ENCODE measurements around the gene PI4KA. TPM values are rescaled to one million over a fixed set of nuclear protein-coding genes. Genes with fewer than 3 reads are reported as not detected.

The PI4KA gene
- polyA plus RNA-seq, 1 of the 3 experiments (the other 2 are of a cell fraction), result 30.0 TPM

DNA sequence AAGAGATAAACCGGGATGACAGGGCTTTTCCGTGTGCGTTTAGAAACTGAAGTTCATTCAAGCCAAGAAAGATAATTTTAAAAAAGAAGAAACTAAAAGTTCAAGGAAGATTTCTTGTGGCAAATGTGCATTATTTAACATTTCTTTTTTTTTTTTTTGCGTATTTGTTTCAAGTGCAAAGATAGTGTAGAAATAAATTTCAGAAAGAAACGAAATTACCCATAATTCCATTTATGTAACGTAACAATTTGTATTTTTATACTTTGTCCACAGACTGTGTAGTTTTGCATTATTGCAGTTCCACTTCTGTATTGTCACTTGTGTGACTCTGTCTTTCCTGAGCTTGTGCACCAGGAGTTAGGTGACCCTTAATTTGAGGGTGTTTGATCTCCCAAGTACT, 24.2 kb upstream of the PI4KA start:
- POLR2A ChIA-PET, result no interaction called here
- CTCF ChIA-PET, result no interaction called here

GRCh38 chr22:20881869-20882815, 23.5 kb upstream of the PI4KA start:
- H3K9ac ChIP-seq, result no peak overlapping the region
- CTCF ChIA-PET, result interaction anchor here (0.7 to 1.7 kb wide), 2 partner anchors 100 to 109 kb away, joined by 3 to 4 read pairs; partner anchors contain the start of gene LZTR1
- POLR2A ChIA-PET, result no interaction called here
- H3F3A ChIP-seq (replicated peaks; ENCODE audit: insufficient read depth), result peaks cover 13% of the 10 kb centered on the region
- H4K20me1 ChIP-seq (ENCODE audit: insufficient read depth), result no peaks in the 10 kb centered on the region
- H3K27me3 ChIP-seq (ENCODE audit: insufficient read depth), result no peaks in the 10 kb centered on the region
- H2AFZ ChIP-seq (ENCODE audit: low read depth), result no peak overlapping the region
- WGBS (ENCODE audit: low lambda C conversion rate), result 96% methylated on average over 7 of the region's 9 CpGs
- peaks cover 0 to 16% of the 10 kb centered on the region in 2 experiments; a peak in 1 of 4 replicates for H3K4me1 ChIP-seq (ENCODE audit: control insufficient read depth in 1 of 2, insufficient read depth in 2 of 2, low read depth in 1 of 2, low read length in 1 of 2)
- H3K4me2 ChIP-seq, result no peak overlapping the region
- no peak overlapping the region for H3K27ac ChIP-seq (ENCODE audit: low read depth in 2 of 2, low read length in 1 of 2)
- no peaks in the 10 kb centered on the region for H3K9me2 ChIP-seq
- no peak for DNase-seq
- no peaks in the 10 kb centered on the region for H3K9me3 ChIP-seq
- H3K36me3 ChIP-seq (replicated peaks in 1 of 2; ENCODE audit: control insufficient read depth in 1 of 2, insufficient read depth in 2 of 2, low read length in 1 of 2), result peaks cover 6 to 12% of the 10 kb centered on the region in 2 experiments
- no peak overlapping the region for H3K4me3 ChIP-seq (ENCODE audit: low read depth in 2 of 2, low read length in 1 of 2)
- no peaks in the 10 kb centered on the region for H3K79me2 ChIP-seq (ENCODE audit: insufficient read depth)
- TF ChIP-seq EP300 (IDR thresholded peaks at IDR 0.05; ENCODE audit: borderline replicate concordance in 1 of 2, low read depth in 1 of 2, low read length in 1 of 2), result no peak
- no peak for TF ChIP-seq FOSL2 (IDR thresholded peaks at IDR 0.05; ENCODE audit: borderline replicate concordance, low read depth)
- TF ChIP-seq TCF12 (IDR thresholded peaks at IDR 0.05), result no peak
- TF ChIP-seq, protein P1, sequence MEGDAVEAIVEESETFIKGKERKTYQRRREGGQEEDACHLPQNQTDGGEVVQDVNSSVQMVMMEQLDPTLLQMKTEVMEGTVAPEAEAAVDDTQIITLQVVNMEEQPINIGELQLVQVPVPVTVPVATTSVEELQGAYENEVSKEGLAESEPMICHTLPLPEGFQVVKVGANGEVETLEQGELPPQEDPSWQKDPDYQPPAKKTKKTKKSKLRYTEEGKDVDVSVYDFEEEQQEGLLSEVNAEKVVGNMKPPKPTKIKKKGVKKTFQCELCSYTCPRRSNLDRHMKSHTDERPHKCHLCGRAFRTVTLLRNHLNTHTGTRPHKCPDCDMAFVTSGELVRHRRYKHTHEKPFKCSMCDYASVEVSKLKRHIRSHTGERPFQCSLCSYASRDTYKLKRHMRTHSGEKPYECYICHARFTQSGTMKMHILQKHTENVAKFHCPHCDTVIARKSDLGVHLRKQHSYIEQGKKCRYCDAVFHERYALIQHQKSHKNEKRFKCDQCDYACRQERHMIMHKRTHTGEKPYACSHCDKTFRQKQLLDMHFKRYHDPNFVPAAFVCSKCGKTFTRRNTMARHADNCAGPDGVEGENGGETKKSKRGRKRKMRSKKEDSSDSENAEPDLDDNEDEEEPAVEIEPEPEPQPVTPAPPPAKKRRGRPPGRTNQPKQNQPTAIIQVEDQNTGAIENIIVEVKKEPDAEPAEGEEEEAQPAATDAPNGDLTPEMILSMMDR (IDR thresholded peaks at IDR 0.05), result no peak
- no peak for TF ChIP-seq TEAD4 (IDR thresholded peaks at IDR 0.05; ENCODE audit: borderline replicate concordance, insufficient read depth)
- TF ChIP-seq RAD21 (IDR thresholded peaks at IDR 0.05; ENCODE audit: low read length), result no peak
- no peak for TF ChIP-seq USF1 (IDR thresholded peaks at IDR 0.05; ENCODE audit: borderline replicate concordance, low read depth)
- no peak for TF ChIP-seq EZH2phosphoT487 (IDR thresholded peaks at IDR 0.05; ENCODE audit: borderline replicate concordance, low read depth)
- TF ChIP-seq, protein P2, sequence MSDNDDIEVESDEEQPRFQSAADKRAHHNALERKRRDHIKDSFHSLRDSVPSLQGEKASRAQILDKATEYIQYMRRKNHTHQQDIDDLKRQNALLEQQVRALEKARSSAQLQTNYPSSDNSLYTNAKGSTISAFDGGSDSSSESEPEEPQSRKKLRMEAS (IDR thresholded peaks at IDR 0.05; ENCODE audit: low read depth), result no peak
- TF ChIP-seq FOXJ3 (CRISPR knock-in tag; IDR thresholded peaks at IDR 0.05), result no peak
- TF ChIP-seq SIN3A (IDR thresholded peaks at IDR 0.05; ENCODE audit: borderline replicate concordance, low read depth, low read length), result no peak
- no peak for TF ChIP-seq SMC3 (IDR thresholded peaks at IDR 0.05; ENCODE audit: low read depth, low read length)
- no peak for TF ChIP-seq GABPA (IDR thresholded peaks at IDR 0.05; ENCODE audit: low read depth)
- TF ChIP-seq ELF1 (IDR thresholded peaks at IDR 0.05), result no peak
- no peak for TF ChIP-seq YY1 (IDR thresholded peaks at IDR 0.05; ENCODE audit: low read depth)

More for the DNA sequence above, 24.2 kb upstream of the PI4KA start:
- H3K79me2 ChIP-seq (ENCODE audit: insufficient read depth), result no peaks in the 10 kb centered on the region
- WGBS (ENCODE audit: low lambda C conversion rate), result 90% methylated on average over 6 of the region's 6 CpGs
- H3K27ac ChIP-seq (ENCODE audit: low read depth in 2 of 2, low read length in 1 of 2), result no peak overlapping the region
- H3K36me3 ChIP-seq (replicated peaks in 1 of 2; ENCODE audit: control insufficient read depth in 1 of 2, insufficient read depth in 2 of 2, low read length in 1 of 2), result peaks cover 1 to 13% of the 10 kb centered on the region in 2 experiments
- H3K27me3 ChIP-seq (ENCODE audit: insufficient read depth), result no peaks in the 10 kb centered on the region
- H3K4me1 ChIP-seq (ENCODE audit: control insufficient read depth in 1 of 2, insufficient read depth in 2 of 2, low read depth in 1 of 2, low read length in 1 of 2), result peaks cover 0 to 20% of the 10 kb centered on the region in 2 experiments; a peak in 1 of 4 replicates
- no peak for TF ChIP-seq RCOR1 (IDR thresholded peaks at IDR 0.05; ENCODE audit: low read length)
- TF ChIP-seq SIN3A (IDR thresholded peaks at IDR 0.05; ENCODE audit: borderline replicate concordance, low read depth, low read length), result no peak
- no peak for TF ChIP-seq TEAD4 (IDR thresholded peaks at IDR 0.05; ENCODE audit: borderline replicate concordance, insufficient read depth)
- TF ChIP-seq, protein P1 (IDR thresholded peaks at IDR 0.05), result no peak
- no peak for TF ChIP-seq MXI1 (IDR thresholded peaks at IDR 0.05; ENCODE audit: low read depth, low read length)
- TF ChIP-seq SMC3 (IDR thresholded peaks at IDR 0.05; ENCODE audit: low read depth, low read length), result no peak
- DNase-seq, result no peak
- H3F3A ChIP-seq (replicated peaks; ENCODE audit: insufficient read depth), result peaks cover 14% of the 10 kb centered on the region
- H3K4me2 ChIP-seq, result no peak overlapping the region
- no peak overlapping the region for H3K9ac ChIP-seq
- no peak overlapping the region for H2AFZ ChIP-seq (ENCODE audit: low read depth)
- H3K4me3 ChIP-seq (ENCODE audit: low read depth in 2 of 2, low read length in 1 of 2), result no peak overlapping the region
- H3K9me2 ChIP-seq, result no peaks in the 10 kb centered on the region
- no peaks in the 10 kb centered on the region for H3K9me3 ChIP-seq
- no peaks in the 10 kb centered on the region for H4K20me1 ChIP-seq (ENCODE audit: insufficient read depth)

All from SK-N-SH (cell line).